LNCaP clone FGC (cell line): ENCODE data around the gene C22orf23.

Experiments
- DNase-seq: peaks from one replicate; pipeline ENCODE4 v3.0.0-alpha.2; 2011; ENCODE audit warnings: low read depth
- H3K4me3 ChIP-seq: 2 replicates; pipeline ENCODE4 v1.5.1; 2011; ENCODE audit warnings: mild to moderate bottlenecking, low read depth, low read length, control low read depth
- CTCF ChIP-seq: IDR thresholded peaks from 2 replicates; pipeline ENCODE4 v1.5.1; 2012; ENCODE audit warnings: mild to moderate bottlenecking; ENCODE audit not compliant: control insufficient read depth, insufficient read depth; ENCODE audit errors: extremely low read depth

The C22orf23 gene

GRCh38 chr22:37918580-37919270 is 34.7 kb downstream of the C22orf23 start:
- DNase-seq: no peak
- TF ChIP-seq CTCF: no peak
- no peak overlapping the region for H3K4me3 ChIP-seq

GRCh38 chr22:37917874-37918548 is 35.4 kb downstream of the C22orf23 start:
- TF ChIP-seq CTCF: no peak
- DNase-seq: no peak
- no peak overlapping the region for H3K4me3 ChIP-seq

GRCh38 chr22:37916311-37916710 is 37.1 kb downstream of the C22orf23 start:
- TF ChIP-seq CTCF: no peak
- DNase-seq: no peak
- no peak overlapping the region for H3K4me3 ChIP-seq

- TF ChIP-seq CTCF: no peak
- H3K4me3 ChIP-seq: no peak overlapping the region
- no peak for DNase-seq
Observed at GRCh38 chr22:37913233-37913721, 40.1 kb downstream of the C22orf23 start.

- no peak overlapping the region for H3K4me3 ChIP-seq
- no peak for TF ChIP-seq CTCF
- no peak for DNase-seq
Observed at GRCh38 chr22:37912171-37912570, 41.2 kb downstream of the C22orf23 start.

GRCh38 chr22:37911697-37912096 is 41.7 kb downstream of the C22orf23 start:
- no peak overlapping the region for H3K4me3 ChIP-seq
- no peak for DNase-seq
- TF ChIP-seq CTCF: no peak
